ENCODE results near the gene SOST.
"Not testable (repeated sequence)": the region's sequence is repeated elsewhere in the genome, so short reads cannot be mapped to it uniquely, and the experiment has no call there.

The SOST gene

GRCh38 chr17:43799047-43799446 lies 40.5 kb upstream of the SOST start:
- Mint-ChIP-seq H3K9me3 (peaks cover 12% of the 10 kb centered on the region), H3K36me3 (ENCODE audit: low read depth) (peaks cover 13% of the 10 kb centered on the region), H3K4me1 (peaks cover 12% of the 10 kb centered on the region), H3K27me3 (ENCODE audit: low read depth) (peaks cover 7% of the 10 kb centered on the region), H3K27ac (no peak overlapping the region), H3K4me3 (no peak overlapping the region)
- no peak for TF ChIP-seq CTCF (IDR thresholded peaks at IDR 0.05; ENCODE audit: unreplicated experiment in 3 of 3)

- H3K27me3 Mint-ChIP-seq (ENCODE audit: low read depth); H3K27ac Mint-ChIP-seq; H3K4me3 Mint-ChIP-seq; H3K4me1 Mint-ChIP-seq: not testable (repeated sequence)
- Mint-ChIP-seq H3K36me3 (ENCODE audit: low read depth) (peaks cover 10% of the 10 kb centered on the region), H3K9me3 (peaks cover 16% of the 10 kb centered on the region)
Measured at GRCh38 chr17:43798024-43798423, 39.4 kb upstream of the SOST start.

GRCh38 chr17:43792668-43793067 lies 34.1 kb upstream of the SOST start:
- H3K4me3 Mint-ChIP-seq; H3K27me3 Mint-ChIP-seq (ENCODE audit: low read depth); H3K4me1 Mint-ChIP-seq; H3K36me3 Mint-ChIP-seq (ENCODE audit: low read depth); H3K27ac Mint-ChIP-seq: not testable (repeated sequence)
- H3K9me3 Mint-ChIP-seq = peaks cover 23% of the 10 kb centered on the region

- H3K4me3 Mint-ChIP-seq = peak overlapping the region in 1 of 3 experiments; percentile 38
- peaks cover 7% of the 10 kb centered on the region for H3K27me3 Mint-ChIP-seq (ENCODE audit: low read depth)
- peaks cover 19% of the 10 kb centered on the region for H3K9me3 Mint-ChIP-seq
- TF ChIP-seq CTCF (IDR thresholded peaks at IDR 0.05; ENCODE audit: unreplicated experiment in 3 of 3) = no peak
- H3K27ac Mint-ChIP-seq = peak overlapping the region in 1 of 3 experiments; percentile 59
- no peaks in the 10 kb centered on the region for H3K4me1 Mint-ChIP-seq
- H3K36me3 Mint-ChIP-seq (ENCODE audit: low read depth) = no peaks in the 10 kb centered on the region
Measured at GRCh38 chr17:43791589-43791988, 33.0 kb upstream of the SOST start.

GRCh38 chr17:43790311-43790940 lies 31.8 kb upstream of the SOST start:
- Mint-ChIP-seq H3K4me3 (no peak overlapping the region), H3K36me3 (ENCODE audit: low read depth) (no peaks in the 10 kb centered on the region), H3K4me1 (no peaks in the 10 kb centered on the region), H3K27me3 (ENCODE audit: low read depth) (no peaks in the 10 kb centered on the region), H3K9me3 (peaks cover 19% of the 10 kb centered on the region), H3K27ac (no peak overlapping the region)
- no peak for TF ChIP-seq CTCF (IDR thresholded peaks at IDR 0.05; ENCODE audit: unreplicated experiment in 3 of 3)

GRCh38 chr17:43789482-43789881 lies 30.9 kb upstream of the SOST start:
- TF ChIP-seq CTCF (IDR thresholded peaks at IDR 0.05; ENCODE audit: unreplicated experiment in 3 of 3) = no peak
- Mint-ChIP-seq H3K4me3 (no peak overlapping the region), H3K36me3 (ENCODE audit: low read depth) (no peaks in the 10 kb centered on the region), H3K27ac (no peak overlapping the region), H3K27me3 (ENCODE audit: low read depth) (peaks cover 5% of the 10 kb centered on the region), H3K4me1 (peaks cover 5% of the 10 kb centered on the region), H3K9me3 (peaks cover 15% of the 10 kb centered on the region)

GRCh38 chr17:43788540-43788939 lies 29.9 kb upstream of the SOST start:
- H3K27me3 Mint-ChIP-seq (ENCODE audit: low read depth) = peaks cover 6% of the 10 kb centered on the region
- H3K9me3 Mint-ChIP-seq = peaks cover 11% of the 10 kb centered on the region
- H3K36me3 Mint-ChIP-seq (ENCODE audit: low read depth) = no peaks in the 10 kb centered on the region
- H3K4me1 Mint-ChIP-seq = peaks cover 7% of the 10 kb centered on the region
- TF ChIP-seq CTCF (IDR thresholded peaks at IDR 0.05; ENCODE audit: unreplicated experiment in 3 of 3) = no peak
- no peak overlapping the region for H3K4me3 Mint-ChIP-seq
- no peak overlapping the region for H3K27ac Mint-ChIP-seq

Data from nephron (organoid).